Activated naive CD8-positive, alpha-beta T cell treated with anti-CD3 and anti-CD28 coated beads, Interleukin-2, amount 10 ng/mL, durations not matched to agents 7 days and 5 days (primary cell): Measurements from ENCODE around the gene APMAP. TPM values are rescaled to one million over a fixed set of nuclear protein-coding genes. Genes with fewer than 3 reads are reported as not detected.
"Not testable (repeated sequence)": the region's sequence is repeated elsewhere in the genome, so short reads cannot be mapped to it uniquely, and the experiment has no call there.

ENCODE experiments used
- ATAC-seq: fragments of 150-1000 bp; cut with Tn5 transposase; one replicate; pipeline ENCODE4 v1.10.0; 2021; ENCODE audit warnings: low read depth, moderate library complexity
- POLR2A ChIA-PET: fragments of 350-600 bp; sonication (Branson Sonifier 250); formaldehyde crosslinking; loops from one replicate; lab custom pipeline; 2021; ENCODE audit warnings: antibody characterized with exemption; lab: Charles Lee
- DNase-seq: peaks from one replicate; pipeline ENCODE4 v3.0.0; 2021
- H3K27ac Mint-ChIP-seq: one replicate; pipeline ENCODE4 v1.8.0; 2022; ENCODE audit warnings: mild to moderate bottlenecking, mixed read lengths
- H3K27me3 Mint-ChIP-seq: one replicate; pipeline ENCODE4 v1.8.0; 2022; ENCODE audit warnings: mild to moderate bottlenecking, moderate library complexity, mixed read lengths
- H3K36me3 Mint-ChIP-seq: one replicate; pipeline ENCODE4 v1.8.0; 2021; ENCODE audit warnings: mild to moderate bottlenecking, mixed read lengths
- H3K4me1 Mint-ChIP-seq: one replicate; pipeline ENCODE4 v1.8.0; 2021; ENCODE audit warnings: mixed read lengths
- H3K4me3 Mint-ChIP-seq: one replicate; pipeline ENCODE4 v1.8.0; 2022; ENCODE audit warnings: mild to moderate bottlenecking, moderate library complexity, mixed read lengths
- H3K9me3 Mint-ChIP-seq: one replicate; pipeline ENCODE4 v1.8.0; 2021; ENCODE audit warnings: mixed read lengths
- total RNA-seq, 2 experiments: library from RNA; stranded (reverse); gene quantifications; one replicate each; pipeline ENCODE4 v1.2.3, GENCODE V29; 2021

APMAP gene
- total RNA-seq, 2 experiments from 2014 or later = 60.7 to 64.6 TPM

DNA sequence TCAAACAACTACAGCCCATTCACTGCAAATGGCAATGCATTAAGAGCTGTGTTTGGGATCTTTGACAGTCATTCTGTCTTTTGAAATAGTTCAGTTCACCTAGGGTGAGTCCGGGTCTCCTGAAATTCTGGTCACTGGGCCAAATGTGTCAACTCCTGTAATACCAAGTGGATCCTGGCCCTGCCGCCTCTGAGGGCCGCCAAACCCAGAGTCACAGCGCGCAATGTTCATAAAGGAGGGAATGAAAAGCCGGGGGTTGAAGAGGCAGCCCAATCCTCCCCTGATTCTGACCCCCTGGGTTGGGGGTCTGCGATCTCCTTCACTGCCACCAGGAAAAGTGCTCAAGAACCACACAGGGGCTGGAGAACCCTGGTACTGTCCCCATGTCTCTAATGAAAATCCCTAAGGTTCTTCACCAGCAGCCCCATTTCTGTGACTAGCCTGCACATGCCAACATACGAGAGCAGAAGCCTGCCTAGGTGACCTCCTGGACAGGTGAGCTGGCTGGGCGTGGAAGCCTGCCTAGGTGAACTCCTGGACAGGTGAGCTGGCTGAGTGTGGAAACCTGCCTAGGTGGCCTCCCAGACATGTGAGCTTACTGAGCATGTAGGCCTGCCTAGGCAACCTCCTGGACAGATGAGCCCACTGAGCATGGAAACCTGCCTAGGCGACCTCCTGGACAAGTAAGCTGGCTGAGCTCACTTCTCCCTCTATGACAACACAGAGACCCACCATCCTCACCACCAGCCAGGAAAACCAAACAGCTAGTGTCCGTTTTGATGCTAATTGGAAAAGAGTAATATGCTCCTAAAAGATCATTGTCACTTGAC lies 16.1 kb upstream of the APMAP start:
- Mint-ChIP-seq H3K4me3 (no peak overlapping the region), H3K4me1 (no peaks in the 10 kb centered on the region), H3K27me3 (no peaks in the 10 kb centered on the region), H3K27ac (no peak overlapping the region), H3K36me3 (peaks cover 5% of the 10 kb centered on the region), H3K9me3 (no peaks in the 10 kb centered on the region)
- ATAC-seq (no peak), DNase-seq (peak; percentile 10)
- POLR2A ChIA-PET = no interaction called here

- POLR2A ChIA-PET = no interaction called here
- no peaks in the 10 kb centered on the region for H3K4me1 Mint-ChIP-seq
- H3K4me3 Mint-ChIP-seq = no peak overlapping the region
- H3K27ac Mint-ChIP-seq = no peak overlapping the region
- no peaks in the 10 kb centered on the region for H3K9me3 Mint-ChIP-seq
- H3K27me3 Mint-ChIP-seq = no peaks in the 10 kb centered on the region
- peak; percentile 21 for DNase-seq
- ATAC-seq = no peak
- peaks cover 10% of the 10 kb centered on the region for H3K36me3 Mint-ChIP-seq
Measured at GRCh38 chr20:25007491-25008305, 15.1 kb upstream of the APMAP start.

GRCh38 chr20:25006431-25007167 lies 14.0 kb upstream of the APMAP start:
- DNase-seq (no peak), ATAC-seq (no peak)
- H3K4me3 Mint-ChIP-seq = no peak overlapping the region
- POLR2A ChIA-PET = no interaction called here
- H3K27me3 Mint-ChIP-seq = no peaks in the 10 kb centered on the region
- H3K27ac Mint-ChIP-seq = no peak overlapping the region
- H3K9me3 Mint-ChIP-seq = no peaks in the 10 kb centered on the region
- H3K36me3 Mint-ChIP-seq = peaks cover 17% of the 10 kb centered on the region
- no peaks in the 10 kb centered on the region for H3K4me1 Mint-ChIP-seq

DNA sequence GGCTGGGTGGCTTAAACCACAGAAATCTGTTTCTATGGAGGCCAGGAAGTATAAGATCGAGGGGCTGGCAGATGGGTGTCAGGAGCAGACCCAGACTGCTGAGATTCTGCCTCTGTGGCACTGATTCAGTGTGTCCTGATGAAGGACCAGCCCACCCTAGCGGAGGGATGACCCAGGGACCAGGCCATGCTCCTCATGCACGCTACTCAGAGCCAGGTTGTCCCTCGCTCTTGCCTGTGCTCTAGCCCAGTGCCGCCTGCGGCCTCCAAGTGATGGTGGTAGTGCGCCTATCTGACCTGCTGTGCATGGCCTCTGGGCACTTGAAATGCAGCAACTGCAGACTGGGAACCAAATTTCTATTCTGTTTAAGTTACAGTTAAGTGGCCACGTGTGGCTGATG lies 13.1 kb upstream of the APMAP start:
- Mint-ChIP-seq H3K27me3 (no peaks in the 10 kb centered on the region), H3K27ac (no peak overlapping the region), H3K4me3 (no peak overlapping the region), H3K4me1 (no peaks in the 10 kb centered on the region), H3K9me3 (no peaks in the 10 kb centered on the region), H3K36me3 (peaks cover 18% of the 10 kb centered on the region)
- DNase-seq (no peak), ATAC-seq (no peak)
- POLR2A ChIA-PET = no interaction called here

GRCh38 chr20:25005220-25005619 lies 12.7 kb upstream of the APMAP start:
- POLR2A ChIA-PET = no interaction called here
- DNase-seq (no peak), ATAC-seq (no peak)
- H3K4me1 Mint-ChIP-seq = no peaks in the 10 kb centered on the region
- H3K36me3 Mint-ChIP-seq = peaks cover 18% of the 10 kb centered on the region
- H3K27me3 Mint-ChIP-seq = no peaks in the 10 kb centered on the region
- H3K27ac Mint-ChIP-seq = no peak overlapping the region
- H3K4me3 Mint-ChIP-seq = no peak overlapping the region
- H3K9me3 Mint-ChIP-seq = no peaks in the 10 kb centered on the region

DNA sequence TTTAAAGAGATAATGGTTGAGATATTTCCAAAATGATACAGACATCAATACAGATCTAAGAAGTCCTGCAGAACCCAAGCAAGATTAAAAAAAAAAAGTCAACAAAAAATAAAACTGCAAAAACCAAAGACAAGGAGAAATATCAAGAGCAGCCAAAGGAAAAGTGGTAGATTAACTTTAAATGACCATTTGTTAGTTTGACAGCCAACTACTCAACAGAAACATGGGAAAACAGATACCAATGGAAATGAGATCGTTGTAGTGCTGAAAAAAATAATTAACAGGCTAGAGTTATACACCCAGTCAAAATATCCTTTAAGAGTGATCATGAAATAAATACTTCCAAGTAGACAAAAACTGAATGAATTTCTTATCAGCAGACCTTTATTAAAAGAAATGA lies 10.5 kb upstream of the APMAP start:
- H3K36me3 Mint-ChIP-seq = peaks cover 18% of the 10 kb centered on the region
- POLR2A ChIA-PET = no interaction called here
- no peak for ATAC-seq
- no peak overlapping the region for H3K27ac Mint-ChIP-seq
- no peak for DNase-seq
- peaks cover 3% of the 10 kb centered on the region for H3K27me3 Mint-ChIP-seq
- no peaks in the 10 kb centered on the region for H3K9me3 Mint-ChIP-seq
- no peak overlapping the region for H3K4me3 Mint-ChIP-seq
- no peaks in the 10 kb centered on the region for H3K4me1 Mint-ChIP-seq

- peaks cover 16% of the 10 kb centered on the region for H3K36me3 Mint-ChIP-seq
- H3K27me3 Mint-ChIP-seq, H3K4me1 Mint-ChIP-seq, H3K4me3 Mint-ChIP-seq, DNase-seq, H3K9me3 Mint-ChIP-seq, ATAC-seq, H3K27ac Mint-ChIP-seq, POLR2A ChIA-PET: not testable (repeated sequence)
Measured at GRCh38 chr20:25001323-25001722, 8.8 kb upstream of the APMAP start.

DNA sequence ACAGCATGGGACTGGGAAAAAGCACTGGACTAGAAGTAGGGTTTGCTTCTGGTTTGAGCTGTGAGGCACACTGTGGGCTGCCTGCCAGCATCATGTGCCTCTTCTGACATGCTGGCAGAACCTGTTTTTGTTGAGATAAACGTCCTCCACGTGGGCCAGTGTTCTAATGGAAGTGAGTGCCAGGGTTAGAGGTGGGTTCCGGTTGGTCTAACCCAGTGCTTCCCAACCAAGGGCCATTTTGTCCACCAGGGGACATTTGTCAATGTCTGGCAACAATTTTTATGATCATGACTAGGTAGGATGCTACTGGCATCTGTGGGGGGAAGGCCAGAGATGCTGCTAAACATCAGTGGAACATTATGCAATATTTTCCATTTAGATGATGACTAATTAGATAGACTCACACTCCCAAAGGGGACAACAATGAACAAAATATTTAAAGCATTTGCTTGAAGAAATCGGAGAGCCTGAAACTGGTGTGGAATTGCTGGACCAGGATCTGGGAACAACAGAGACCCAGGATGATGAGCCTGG lies 7.8 kb upstream of the APMAP start:
- Mint-ChIP-seq H3K27me3 (peaks cover 8% of the 10 kb centered on the region), H3K9me3 (no peaks in the 10 kb centered on the region), H3K4me1 (peaks cover 2% of the 10 kb centered on the region), H3K36me3 (peaks cover 16% of the 10 kb centered on the region), H3K4me3 (no peak overlapping the region), H3K27ac (no peak overlapping the region)
- POLR2A ChIA-PET = no interaction called here
- ATAC-seq (no peak), DNase-seq (no peak)

DNA sequence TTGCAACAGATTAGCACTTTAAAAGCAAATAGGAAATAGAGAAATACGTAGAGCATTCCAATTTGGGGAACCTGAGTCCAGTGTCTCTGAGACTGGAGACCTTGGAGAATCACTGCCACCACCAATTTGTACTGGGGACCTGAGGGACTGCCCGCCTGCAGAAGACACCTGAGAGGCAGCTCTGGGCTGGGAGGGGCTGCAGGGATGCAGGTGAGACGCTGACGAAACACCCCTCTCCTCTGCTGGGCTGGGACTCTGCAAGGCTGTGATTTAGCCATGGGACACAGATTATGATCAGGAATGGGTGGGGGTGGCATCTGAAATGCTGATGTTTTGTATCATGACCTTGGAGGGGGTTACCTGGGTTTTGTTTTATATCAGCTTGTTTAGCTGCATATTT lies 7.0 kb upstream of the APMAP start:
- no peaks in the 10 kb centered on the region for H3K9me3 Mint-ChIP-seq
- POLR2A ChIA-PET = no interaction called here
- DNase-seq = no peak
- ATAC-seq = no peak
- H3K4me1 Mint-ChIP-seq = peaks cover 9% of the 10 kb centered on the region
- no peak overlapping the region for H3K27ac Mint-ChIP-seq
- peaks cover 8% of the 10 kb centered on the region for H3K27me3 Mint-ChIP-seq
- H3K36me3 Mint-ChIP-seq = peaks cover 16% of the 10 kb centered on the region
- H3K4me3 Mint-ChIP-seq = no peak overlapping the region

- H3K36me3 Mint-ChIP-seq = peaks cover 14% of the 10 kb centered on the region
- H3K4me1 Mint-ChIP-seq = peaks cover 12% of the 10 kb centered on the region
- peaks cover 8% of the 10 kb centered on the region for H3K27me3 Mint-ChIP-seq
- no peak overlapping the region for H3K4me3 Mint-ChIP-seq
- POLR2A ChIA-PET = no interaction called here
- ATAC-seq (no peak), DNase-seq (no peak)
- H3K9me3 Mint-ChIP-seq = no peaks in the 10 kb centered on the region
- H3K27ac Mint-ChIP-seq = no peak overlapping the region
Measured at GRCh38 chr20:24998631-24999445, 6.3 kb upstream of the APMAP start.

- no peak for ATAC-seq
- H3K4me3 Mint-ChIP-seq = no peak overlapping the region
- peaks cover 8% of the 10 kb centered on the region for H3K27me3 Mint-ChIP-seq
- H3K27ac Mint-ChIP-seq = no peak overlapping the region
- peaks cover 11% of the 10 kb centered on the region for H3K36me3 Mint-ChIP-seq
- DNase-seq = no peak
- no peaks in the 10 kb centered on the region for H3K9me3 Mint-ChIP-seq
- POLR2A ChIA-PET = no interaction called here
- peaks cover 16% of the 10 kb centered on the region for H3K4me1 Mint-ChIP-seq
Measured at GRCh38 chr20:24998121-24998520, 5.6 kb upstream of the APMAP start.

- peaks cover 8% of the 10 kb centered on the region for H3K27me3 Mint-ChIP-seq
- H3K36me3 Mint-ChIP-seq = peaks cover 4% of the 10 kb centered on the region
- no peak for DNase-seq
- H3K9me3 Mint-ChIP-seq = no peaks in the 10 kb centered on the region
- peaks cover 18% of the 10 kb centered on the region for H3K4me1 Mint-ChIP-seq
- H3K4me3 Mint-ChIP-seq = no peak overlapping the region
- H3K27ac Mint-ChIP-seq = no peak overlapping the region
- ATAC-seq = no peak
- POLR2A ChIA-PET = no interaction called here
Measured at GRCh38 chr20:24996449-24997377, 4.2 kb upstream of the APMAP start.
